Kidney epithelial cell (primary cell): ENCODE data around the gene NANOGP8. TPM values are rescaled to one million over a fixed set of nuclear protein-coding genes. Genes with fewer than 3 reads are reported as not detected.

Source experiments
- DNase-seq: peaks from one replicate; pipeline ENCODE4 v3.0.0-alpha.2; 2010; ENCODE audit warnings: low read depth
- H3K27me3 ChIP-seq: 2 replicates; pipeline ENCODE4 v1.6.0; 2011; ENCODE audit warnings: low read length; ENCODE audit not compliant: control insufficient read depth, insufficient read depth
- H3K36me3 ChIP-seq: 2 replicates; pipeline ENCODE4 v1.5.1; 2011; ENCODE audit warnings: low read length; ENCODE audit not compliant: control insufficient read depth, insufficient read depth
- H3K4me3 ChIP-seq: 2 replicates; pipeline ENCODE4 v1.5.1; 2011; ENCODE audit warnings: low read depth, mild to moderate bottlenecking, control low read depth, low read length
- CTCF ChIP-seq: IDR thresholded peaks from 2 replicates; pipeline ENCODE4 v1.5.1; 2011; ENCODE audit warnings: mild to moderate bottlenecking, moderate library complexity, low read length, control low read depth, inconsistent platforms; ENCODE audit not compliant: insufficient read depth, poor library complexity, severe bottlenecking
- total RNA-seq: library from RNA; depleted of rRNA; stranded (reverse); fragments of >200 nt; gene quantifications from 2 replicates; pipeline ENCODE4 v1.2.3, GENCODE V29; 2015

NANOGP8 gene
- total RNA-seq, 1 donor from 2014 or later: not detected

DNA sequence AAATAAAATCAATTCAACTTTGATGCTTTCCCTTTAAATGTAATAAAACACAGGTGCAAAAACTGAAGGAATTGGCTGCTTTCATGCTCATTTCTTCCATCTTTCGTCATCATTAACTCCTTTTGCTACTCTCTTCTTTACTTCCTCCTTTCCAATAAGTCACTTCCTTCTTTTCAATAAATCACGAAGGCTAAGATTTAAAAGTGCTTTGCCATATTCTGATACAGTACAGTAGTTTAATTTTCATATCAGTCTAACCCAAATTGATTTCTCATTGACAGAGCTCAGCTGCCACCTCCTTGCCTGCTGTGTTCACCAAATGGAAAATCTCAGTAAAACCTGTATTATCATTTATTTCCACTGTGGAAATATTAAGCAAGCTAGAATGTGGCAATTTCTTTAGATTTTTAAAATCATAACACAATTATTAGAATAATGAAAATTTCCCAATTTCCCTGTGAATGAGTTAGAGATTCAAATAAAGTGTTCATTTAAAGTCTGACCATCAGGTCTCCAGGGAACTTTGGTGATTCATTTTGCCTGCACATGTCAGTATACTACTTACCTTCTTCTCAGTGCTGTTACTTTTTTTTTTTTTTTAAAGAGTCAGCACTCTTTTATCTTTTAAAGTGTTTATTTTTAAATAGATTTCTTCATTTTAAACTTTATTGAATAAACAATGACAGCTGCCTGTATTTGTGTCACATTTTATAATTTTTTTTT is 41.6 kb downstream of the NANOGP8 start:
- DNase-seq: no peak
- no peak for TF ChIP-seq CTCF
- Histone ChIP-seq H3K36me3 (no peaks in the 10 kb centered on the region), H3K27me3 (no peaks in the 10 kb centered on the region), H3K4me3 (no peak overlapping the region)

GRCh38 chr15:35040339-35041255 is 44.5 kb downstream of the NANOGP8 start:
- Histone ChIP-seq H3K27me3 (no peaks in the 10 kb centered on the region), H3K4me3 (no peak overlapping the region), H3K36me3 (no peaks in the 10 kb centered on the region)
- no peak for TF ChIP-seq CTCF
- DNase-seq: no peak

DNA sequence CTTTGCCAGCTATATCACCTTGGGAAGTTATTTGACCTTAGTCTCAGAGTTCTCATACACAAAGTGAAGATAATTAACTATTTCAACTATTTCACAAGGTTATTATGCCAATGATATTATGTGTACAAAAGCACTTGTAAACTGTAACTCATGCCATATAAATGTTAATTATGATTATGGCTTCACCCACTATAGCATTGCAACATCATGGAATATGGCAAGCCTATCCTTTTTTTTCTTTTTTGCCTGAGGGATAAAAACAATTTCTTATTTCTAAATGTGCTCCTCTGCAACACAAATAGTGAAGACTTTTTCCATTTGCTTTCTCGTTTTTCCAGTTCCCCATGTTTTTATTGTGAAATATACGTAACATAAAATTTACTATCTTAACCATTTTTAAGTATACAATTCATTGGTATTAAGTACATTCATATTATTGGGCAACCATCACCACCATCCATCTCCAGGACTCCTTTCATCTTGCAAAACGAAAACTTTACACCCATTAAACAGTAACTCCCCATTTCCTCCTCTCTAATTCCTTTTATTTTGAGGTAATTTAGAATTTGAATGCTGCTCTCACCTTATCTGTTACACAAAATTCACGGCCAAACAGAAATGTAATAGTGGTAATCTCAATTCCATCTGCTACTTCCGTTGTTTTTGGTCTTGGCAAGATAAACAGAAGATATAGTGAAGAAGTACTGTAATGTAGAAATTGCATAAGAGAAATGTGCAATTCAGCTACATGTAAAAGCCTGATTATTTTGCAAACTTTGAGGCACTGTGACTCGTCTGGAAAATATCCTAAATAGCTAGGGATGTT is 46.3 kb downstream of the NANOGP8 start:
- DNase-seq: no peak
- H3K27me3 ChIP-seq: no peaks in the 10 kb centered on the region
- no peak overlapping the region for H3K4me3 ChIP-seq
- no peaks in the 10 kb centered on the region for H3K36me3 ChIP-seq
- TF ChIP-seq CTCF: no peak

Other genes starting within 250 kb of the NANOGP8 start
- gene AQR, start 115.6 kb downstream of the NANOGP8 start, total RNA-seq: 21.7 and 29.8 TPM in 2 replicates
- gene ZNF770, start 97.0 kb downstream of the NANOGP8 start, total RNA-seq: 42.2 and 45.9 TPM in 2 replicates